ENCODE results near the gene CFH.
"Not testable (repeated sequence)": the region's sequence is repeated elsewhere in the genome, so short reads cannot be mapped to it uniquely, and the experiment has no call there.

CFH gene

DNA sequence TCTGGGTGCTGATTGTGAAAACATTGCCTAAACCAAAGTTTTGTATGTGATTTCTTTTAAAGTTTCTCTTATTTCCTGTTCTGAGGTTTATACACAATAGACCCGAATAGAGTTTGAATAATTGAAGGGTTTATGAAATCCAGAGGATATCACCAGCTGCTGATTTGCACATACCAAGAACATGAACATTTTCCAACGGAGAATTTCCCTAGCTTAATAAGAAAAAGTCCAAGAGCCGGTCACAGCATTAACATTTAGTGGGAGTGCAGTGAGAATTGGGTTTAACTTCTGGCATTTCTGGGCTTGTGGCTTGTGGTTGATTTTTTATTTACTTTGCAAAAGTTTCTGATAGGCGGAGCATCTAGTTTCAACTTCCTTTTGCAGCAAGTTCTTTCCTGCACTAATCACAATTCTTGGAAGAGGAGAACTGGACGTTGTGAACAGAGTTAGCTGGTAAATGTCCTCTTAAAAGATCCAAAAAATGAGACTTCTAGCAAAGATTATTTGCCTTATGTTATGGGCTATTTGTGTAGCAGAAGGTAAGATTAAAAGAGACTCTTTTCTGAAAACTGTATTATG, at the start of gene CFH:
Gene CFH (plus strand): TSS at position 407 of the 579 bp plus-strand sequence. CDS start 75 bp downstream, at position 482.
- no peak for DNase-seq

DNA sequence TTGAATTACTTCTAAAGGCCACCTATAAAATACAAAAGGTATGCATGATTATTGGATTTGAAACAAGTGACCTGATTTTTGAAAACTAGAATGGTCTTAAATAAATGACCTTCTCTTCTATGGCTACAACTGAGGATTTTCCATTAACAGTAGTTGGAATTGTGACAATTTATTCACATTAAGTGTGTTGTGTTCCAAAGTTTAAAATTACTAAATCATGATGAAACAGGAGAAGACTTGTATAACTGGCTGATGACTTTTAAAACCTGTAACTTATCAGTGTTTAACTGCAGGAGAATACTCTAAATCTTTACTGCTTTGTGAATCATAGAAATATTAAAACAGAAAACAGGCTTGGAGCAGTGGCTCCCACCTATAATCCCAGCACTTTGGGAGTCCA, 48.2 kb upstream of the CFH start:
- DNase-seq: no peak

DNA sequence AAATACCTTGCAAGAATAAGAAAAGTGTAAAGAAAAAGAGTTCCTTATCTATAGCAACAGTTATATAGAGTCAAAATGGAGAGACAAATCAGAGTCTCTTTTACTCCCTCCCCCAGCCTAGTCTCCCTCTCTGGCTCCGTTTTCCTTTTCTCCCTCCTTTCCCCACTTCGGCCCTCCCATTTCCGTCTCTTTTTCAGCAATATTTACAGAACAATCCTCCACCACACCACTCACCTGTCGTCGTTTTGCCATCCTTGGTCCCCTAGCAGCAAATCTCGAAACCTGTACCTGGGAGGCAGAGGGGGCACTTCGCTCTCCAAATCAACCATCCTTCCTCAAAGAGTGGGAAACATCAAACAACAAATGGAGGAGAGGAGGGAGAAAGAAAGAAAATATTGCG, 43.9 kb upstream of the CFH start:
- no peak for DNase-seq

DNA sequence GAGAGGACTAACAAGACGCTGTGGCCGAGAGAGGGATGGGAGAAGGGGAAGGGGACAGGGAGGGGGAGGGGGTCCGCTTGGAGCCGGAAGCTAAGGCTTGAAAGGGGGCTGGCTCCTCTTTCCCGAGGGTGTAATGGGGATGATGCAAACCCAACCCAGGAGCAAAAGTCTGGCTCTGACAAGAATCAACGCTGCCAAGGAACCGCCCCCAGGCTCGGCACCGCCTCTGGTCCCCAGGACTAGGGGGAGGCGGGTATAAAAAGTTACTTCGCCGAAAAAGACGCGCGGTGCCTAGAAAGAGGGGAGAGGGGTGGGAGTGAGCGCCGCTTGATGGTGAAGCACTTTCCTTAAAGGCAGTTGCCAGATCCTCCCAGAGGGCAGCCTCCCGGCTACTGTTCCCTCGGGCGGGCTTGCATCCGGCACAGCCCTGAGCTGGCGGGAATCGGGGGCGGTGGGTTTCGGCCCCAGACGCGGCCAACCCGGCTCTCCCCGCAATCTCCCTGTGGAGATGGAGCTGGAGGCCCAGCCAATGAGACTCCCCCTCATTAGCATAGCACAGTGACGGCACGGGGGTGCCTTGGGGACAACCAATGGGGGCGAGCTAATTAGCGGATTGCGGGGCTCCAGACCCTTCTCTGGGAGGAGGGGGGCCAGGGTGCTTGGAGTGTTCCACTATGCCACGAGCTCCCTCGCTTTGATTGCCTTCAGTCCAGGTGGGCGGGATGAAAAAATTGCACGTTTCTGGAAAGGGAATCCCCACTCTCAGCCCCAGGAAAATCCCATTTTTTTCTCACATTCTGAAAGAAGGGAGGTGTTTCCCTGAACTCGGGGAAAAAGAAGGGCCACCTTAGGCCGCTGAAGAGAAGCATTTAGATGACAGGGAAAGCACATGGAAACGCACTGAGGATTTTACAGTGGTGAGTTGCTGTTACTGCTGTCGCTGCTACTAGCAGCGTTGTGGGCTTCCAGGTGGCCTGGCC, 43.2 kb upstream of the CFH start, which contains the start of gene KCNT2:
Gene KCNT2 (minus strand): TSS at position 51 of the 980 bp plus-strand sequence. CDS start 131 bp downstream, outside the sequence.
- no peak for DNase-seq

GRCh38 chr1:196609370-196609737, 42.5 kb upstream of the CFH start:
- no peak for DNase-seq

GRCh38 chr1:196611873-196612272, 40.0 kb upstream of the CFH start:
- DNase-seq: no peak

DNA sequence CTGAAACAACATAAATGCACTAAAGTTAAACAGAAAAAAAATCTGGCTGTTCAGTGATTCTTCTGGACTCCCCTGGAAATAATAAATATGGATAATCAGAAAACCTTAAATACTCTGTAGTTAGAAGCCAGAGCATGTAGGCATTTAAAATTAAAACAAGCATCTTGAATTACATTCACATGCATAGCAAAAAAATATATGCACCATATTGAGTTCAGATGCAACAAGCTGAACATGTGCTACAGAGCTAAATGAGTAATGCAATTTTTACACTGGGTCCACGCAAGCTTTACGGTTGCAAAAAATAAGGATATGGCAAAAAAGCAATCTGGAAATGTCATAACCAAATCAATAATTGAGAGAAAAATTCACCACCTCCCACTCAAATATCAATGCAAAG, 32.1 kb upstream of the CFH start:
- no peak for DNase-seq

- no peak for DNase-seq
Measured at GRCh38 chr1:196623079-196623478, 28.8 kb upstream of the CFH start.

- DNase-seq: no peak
Measured at GRCh38 chr1:196628838-196629237, 23.0 kb upstream of the CFH start.

DNA sequence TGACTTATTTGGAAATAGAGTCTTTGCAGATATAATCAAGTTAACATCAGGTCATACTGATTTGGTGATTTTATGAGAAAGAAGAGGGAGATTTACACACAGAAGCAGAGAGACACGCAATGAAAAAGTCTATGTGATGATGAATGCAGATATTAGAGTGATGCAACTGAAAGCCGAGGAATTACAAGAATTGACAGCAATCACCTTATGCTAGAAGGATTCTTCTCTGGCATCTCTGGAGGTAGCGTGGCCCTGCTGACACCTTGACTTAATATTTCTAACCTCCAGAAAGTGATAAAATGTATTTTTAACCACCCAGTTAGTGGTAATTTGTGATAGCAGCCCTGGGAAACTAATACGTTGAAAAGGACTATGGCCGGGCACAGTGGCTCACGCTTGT, 14.2 kb upstream of the CFH start:
- no peak for DNase-seq

GRCh38 chr1:196638466-196638865, 13.4 kb upstream of the CFH start:
- DNase-seq: no peak

- DNase-seq: not testable (repeated sequence)
Measured at GRCh38 chr1:196639291-196639690, 12.6 kb upstream of the CFH start.

GRCh38 chr1:196640976-196641375, 10.9 kb upstream of the CFH start:
- DNase-seq: no peak

DNA sequence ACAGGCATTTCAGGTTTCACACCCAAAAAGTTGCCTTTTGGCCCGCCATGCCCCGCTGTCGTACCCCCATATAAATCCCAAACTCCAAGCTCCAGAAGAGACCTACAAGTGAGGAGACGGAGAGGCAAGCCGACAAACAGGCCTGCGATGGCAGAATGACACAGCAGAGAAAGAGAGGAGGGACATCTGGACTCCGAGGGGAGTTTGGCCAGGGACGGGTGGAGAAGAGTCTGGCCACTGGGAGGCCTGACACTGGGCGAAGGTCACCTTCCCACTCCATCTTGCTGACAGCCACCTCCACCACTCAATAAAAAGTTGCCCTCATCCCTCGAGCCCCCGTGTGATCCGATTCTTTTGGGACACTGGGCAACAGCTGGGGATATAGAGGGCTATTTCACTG, 1.9 kb upstream of the CFH start:
- DNase-seq: no peak

- DNase-seq: no peak
Measured at GRCh38 chr1:196650403-196650802, 1.4 kb upstream of the CFH start.

DNA sequence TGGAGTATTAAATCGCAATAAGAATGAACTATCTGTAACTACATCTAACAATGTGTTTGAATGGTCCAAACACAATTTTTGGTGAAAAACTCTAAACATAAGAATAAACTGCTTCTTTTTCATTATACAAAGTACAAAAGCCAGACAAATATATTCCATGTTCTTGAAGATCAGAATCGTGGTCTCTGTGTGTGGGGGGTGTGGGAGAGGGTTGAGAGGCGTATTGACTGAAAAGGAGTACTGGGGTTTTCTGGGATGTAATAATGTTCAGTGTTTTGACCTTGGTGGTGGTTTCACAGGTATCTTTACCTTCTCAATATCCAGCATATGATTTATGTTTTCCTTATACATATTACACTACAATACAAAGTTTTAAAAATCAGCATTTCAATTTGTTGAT, 764 bp upstream of the CFH start:
- DNase-seq: no peak

GRCh38 chr1:196654271-196654670, 2.4 kb downstream of the CFH start:
- DNase-seq: no peak

GRCh38 chr1:196655071-196655470, 3.2 kb downstream of the CFH start:
- DNase-seq: no peak

- DNase-seq: no peak
Measured at GRCh38 chr1:196655494-196655893, 3.7 kb downstream of the CFH start.

GRCh38 chr1:196659471-196659870, 7.6 kb downstream of the CFH start:
- DNase-seq: no peak

GRCh38 chr1:196660272-196660671, 8.4 kb downstream of the CFH start:
- DNase-seq: no peak

DNA sequence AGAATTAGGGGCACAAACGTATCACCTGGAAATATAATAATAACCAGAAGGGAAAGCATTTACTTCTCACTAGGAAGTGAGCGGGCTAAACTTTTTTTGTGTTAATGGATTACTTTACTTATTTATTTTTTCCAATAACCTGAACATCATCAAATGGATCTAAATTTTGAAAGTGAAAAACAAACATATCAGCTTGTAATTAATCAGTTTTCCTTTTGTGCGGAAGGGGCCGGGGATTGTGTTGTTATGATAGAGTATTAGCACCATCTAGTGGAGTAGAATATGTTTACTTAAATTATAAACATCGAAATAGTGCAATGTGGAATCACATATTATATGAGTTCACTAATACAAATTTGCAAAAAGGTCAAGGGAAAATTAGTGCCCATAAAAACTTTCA, 9.0 kb downstream of the CFH start:
- no peak for DNase-seq

- DNase-seq: no peak
Measured at GRCh38 chr1:196661345-196661744, 9.5 kb downstream of the CFH start.

DNA sequence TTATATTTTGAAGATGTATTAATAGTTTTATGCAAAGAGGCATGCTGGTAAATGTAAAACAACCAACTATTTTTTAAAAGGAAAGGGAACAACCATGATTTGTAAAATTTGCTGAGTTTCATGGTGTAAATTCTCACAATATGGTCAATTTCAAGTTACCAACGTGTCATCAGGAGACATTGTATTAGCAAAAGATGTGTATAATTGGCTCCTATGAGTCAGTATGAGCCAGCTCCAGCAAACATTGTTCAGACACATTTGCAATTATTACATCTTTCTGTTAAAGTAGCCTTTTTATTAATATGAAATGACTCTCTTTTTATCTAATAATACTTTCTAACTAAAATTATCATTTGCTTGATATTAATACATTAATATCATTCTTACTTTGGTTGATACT, 15.3 kb downstream of the CFH start:
- DNase-seq: no peak
